Right ventricle myocardium inferior (tissue), 1 donor: ENCODE data around the gene FAHD1. TPM values are rescaled to one million over a fixed set of nuclear protein-coding genes. Genes with fewer than 3 reads are reported as not detected.

Experiments used
- ATAC-seq: fragments of 200-7000 bp; cut with Tn5 transposase; one replicate; pipeline ENCODE4 v1.9.1; 2020; ENCODE audit warnings: mild to moderate bottlenecking, moderate library complexity
- DNase-seq: peaks from one replicate; pipeline ENCODE4 v3.0.0; 2021; ENCODE audit errors: missing footprints
- intact Hi-C: fragments of 100-400 bp; cut with DNase I; formaldehyde crosslinking; loops from one replicate; pipeline ENCODE4 v1.11.0; 2022
- long read RNA-seq: library from polyadenylated mRNA; unstranded; transcript quantifications from one replicate; pipeline ENCODE4 v2.0.0, GENCODE V29; 2021
- total RNA-seq: library from RNA; stranded (reverse); fragmentation: NEBNext Ultra II Directional; extraction: Animal tissue kit (Norgen Biotek cat#: 25700); gene quantifications from one replicate; pipeline ENCODE4 v1.2.1, GENCODE V29; 2021
- donor health status: DM: no; HTN: yes; CAD: no; lungs with severe emphysema.

FAHD1 gene
- 28.3 TPM for total RNA-seq
- long read RNA-seq, transcript FAHD1-203 (1 exons, 1,974 nt) = major isoform, 32 of 35 reads
- long read RNA-seq, partial matches to known transcripts = 0 of 35 reads
- long read RNA-seq, other reads (novel, unspliced or antisense) = 1 of 35 reads

GRCh38 chr16:1826691-1827573 is at the start of gene FAHD1, which contains the start of gene HAGH:
Gene FAHD1, plus strand, starts transcription at chr16:1827206. Its CDS starts 33 bp downstream, at chr16:1827239.
Gene HAGH, minus strand, starts transcription at chr16:1826825. Its CDS starts 38 bp downstream, at chr16:1826787.
- intact Hi-C loops = loop anchor here (5.0 kb wide), 1 partner anchor 215 kb away; the partner anchor contains the start of genes CRAMP1 and IFT140
- DNase-seq (peak; percentile 96), ATAC-seq (peak; percentile 96)

GRCh38 chr16:1777375-1778199 is 49.4 kb upstream of the FAHD1 start:
- intact Hi-C loops = no loop called here
- peak; percentile 64 for DNase-seq
- ATAC-seq = no peak

DNA sequence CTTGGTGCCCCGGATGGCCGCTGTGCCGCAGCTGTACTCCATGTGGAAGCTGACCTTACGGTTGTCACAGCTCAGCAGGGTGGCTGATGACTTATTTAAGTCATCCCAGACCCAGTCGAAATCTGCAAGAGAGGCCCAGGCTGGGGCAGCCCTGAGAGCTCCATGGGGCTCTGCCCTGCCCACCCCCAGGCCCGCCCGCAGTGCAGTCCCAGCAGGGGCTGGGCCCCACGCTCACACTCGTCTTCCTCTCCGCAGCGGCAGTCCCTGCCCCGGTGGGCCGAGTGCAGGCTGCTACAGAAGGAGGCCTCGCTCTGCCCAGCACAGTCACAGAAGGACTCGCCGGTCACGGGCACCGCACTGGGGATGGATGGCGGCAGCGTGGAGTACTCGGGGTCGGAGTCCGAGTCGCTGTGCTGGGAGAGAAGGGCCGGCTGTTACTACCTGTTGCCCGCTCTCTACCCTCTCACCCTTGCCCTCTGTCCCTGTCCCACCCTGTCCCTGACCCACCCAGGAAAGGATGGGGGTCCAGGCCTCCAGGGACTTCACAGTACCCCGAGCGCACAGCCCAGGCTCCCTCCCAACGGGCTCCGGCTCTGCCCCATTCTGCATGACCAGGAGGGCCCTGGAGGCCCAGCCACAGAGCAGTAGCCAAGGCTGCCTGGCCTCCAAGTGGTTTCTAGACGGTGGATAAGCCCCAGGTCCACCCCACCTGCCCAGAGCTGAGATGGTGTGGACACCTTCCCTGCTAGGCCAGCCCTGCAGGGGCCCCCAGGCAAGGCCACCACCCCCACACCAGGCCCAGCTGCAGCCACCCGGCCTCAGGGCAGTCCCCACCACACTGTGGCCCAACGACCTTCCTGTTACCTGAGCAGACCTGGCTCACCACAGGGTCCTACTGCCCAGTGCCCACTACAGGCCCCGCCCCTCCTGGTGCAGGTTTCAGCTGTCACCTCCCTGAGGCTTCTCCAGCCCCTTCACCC is 48.5 kb upstream of the FAHD1 start:
- ATAC-seq (no peak), DNase-seq (peak; percentile 60)
- intact Hi-C loops = no loop called here

DNA sequence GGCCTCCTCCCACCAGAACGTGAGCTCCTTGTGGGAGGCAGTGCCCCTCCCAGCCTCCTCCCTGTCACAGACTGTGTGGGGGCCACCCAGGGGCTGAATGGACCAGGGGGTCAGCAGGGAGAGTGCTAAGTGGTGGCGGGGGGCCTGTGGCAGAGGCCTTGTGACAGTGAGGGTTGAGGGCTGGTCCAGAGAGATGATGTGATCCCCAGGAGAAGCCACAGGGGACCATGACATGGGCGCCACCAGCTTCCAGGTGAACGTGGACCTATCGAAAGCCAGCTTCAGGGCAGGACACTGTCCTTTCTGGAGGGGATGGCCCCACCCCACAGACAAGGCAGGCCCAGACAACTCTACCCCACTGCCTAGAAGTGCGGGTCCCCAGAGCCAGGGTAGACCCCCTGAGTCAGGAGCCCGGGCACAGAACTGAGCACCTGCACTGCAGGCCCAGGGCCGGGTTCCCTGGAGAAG is 47.7 kb upstream of the FAHD1 start:
- intact Hi-C loops = no loop called here
- DNase-seq = peak; percentile 45

DNA sequence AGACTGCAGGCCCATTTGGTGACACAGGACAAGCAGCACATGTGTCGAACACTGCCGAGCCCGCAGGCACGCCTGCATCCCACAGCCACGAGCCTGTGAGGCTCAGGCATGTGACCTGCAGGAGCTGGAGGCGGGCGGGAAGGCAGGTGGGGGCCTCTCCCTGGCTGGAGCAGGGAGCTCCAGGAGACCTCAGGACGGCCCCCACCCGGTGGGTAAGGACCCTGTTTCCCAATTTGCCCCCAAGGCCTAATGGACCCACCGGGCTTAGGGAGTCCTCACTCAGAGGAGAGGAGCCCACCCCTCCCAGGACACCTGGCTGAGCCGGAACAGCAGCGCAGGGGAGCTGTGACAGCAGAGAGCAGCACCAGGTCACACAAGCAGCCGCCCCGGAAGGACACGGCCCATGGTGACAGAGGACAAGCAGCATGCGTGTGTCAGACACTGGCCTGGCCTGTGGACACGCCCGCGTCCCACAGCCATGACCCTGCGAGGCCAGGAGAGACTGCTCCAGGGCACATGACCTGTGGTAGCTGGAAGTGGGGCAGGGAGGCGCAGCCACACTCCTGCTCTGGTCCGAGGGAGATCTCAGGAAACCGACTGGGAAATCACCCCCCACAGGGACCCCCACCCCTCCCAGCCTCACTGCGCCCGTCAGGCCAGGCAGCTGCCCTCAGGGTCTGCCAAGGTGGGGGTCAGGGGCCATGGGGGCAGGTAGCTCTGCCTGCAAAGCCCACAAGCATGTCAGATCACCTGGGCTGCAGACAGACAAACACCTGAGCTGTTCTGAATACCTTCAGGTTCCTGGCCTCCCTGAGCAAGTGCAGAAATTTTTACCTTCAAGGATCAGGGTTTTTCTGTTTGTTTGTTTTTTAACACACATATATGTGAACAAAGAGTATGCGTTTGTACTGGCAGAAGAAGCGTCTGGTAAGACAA is 47.0 kb upstream of the FAHD1 start:
- intact Hi-C loops = loop anchor here (5.0 kb wide), 1 partner anchor 73 kb away; the partner anchor contains the start of gene MAPK8IP3
- peak; percentile 69 for DNase-seq
- no peak for ATAC-seq

More for the DNA sequence above, 47.7 kb upstream of the FAHD1 start:
- ATAC-seq = no peak

GRCh38 chr16:1780677-1781072 is 46.3 kb upstream of the FAHD1 start:
- ATAC-seq = no peak
- DNase-seq = peak; percentile 32

DNA sequence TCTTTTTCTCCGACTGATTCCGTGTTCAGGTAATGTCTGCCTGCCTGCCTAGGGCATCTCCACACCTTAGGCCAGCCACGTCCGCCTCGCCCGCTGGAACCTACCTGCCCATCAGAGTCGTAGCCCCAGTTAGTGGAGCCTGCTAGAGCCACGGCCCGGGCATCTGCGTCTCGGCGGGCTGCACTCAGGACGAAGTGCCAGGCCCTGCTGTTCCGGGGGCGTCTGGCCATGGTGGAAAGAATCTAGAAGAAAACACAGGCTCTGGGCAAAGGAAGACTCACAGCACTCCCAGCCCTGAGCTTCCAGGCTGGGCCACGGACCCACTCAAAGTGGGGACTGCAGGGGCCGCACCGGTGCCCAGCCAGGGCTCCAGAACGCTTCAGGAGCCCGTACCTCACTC is 45.8 kb upstream of the FAHD1 start:
- no peak for ATAC-seq
- peak; percentile 54 for DNase-seq
- intact Hi-C loops = loop anchor here (5.0 kb wide), 1 partner anchor 74 kb away; the partner anchor contains the start of gene MAPK8IP3

More at GRCh38 chr16:1780677-1781072, 46.3 kb upstream of the FAHD1 start:
- intact Hi-C loops = loop anchor here (5.0 kb wide), 1 partner anchor 73 kb away; the partner anchor contains the start of gene MAPK8IP3

DNA sequence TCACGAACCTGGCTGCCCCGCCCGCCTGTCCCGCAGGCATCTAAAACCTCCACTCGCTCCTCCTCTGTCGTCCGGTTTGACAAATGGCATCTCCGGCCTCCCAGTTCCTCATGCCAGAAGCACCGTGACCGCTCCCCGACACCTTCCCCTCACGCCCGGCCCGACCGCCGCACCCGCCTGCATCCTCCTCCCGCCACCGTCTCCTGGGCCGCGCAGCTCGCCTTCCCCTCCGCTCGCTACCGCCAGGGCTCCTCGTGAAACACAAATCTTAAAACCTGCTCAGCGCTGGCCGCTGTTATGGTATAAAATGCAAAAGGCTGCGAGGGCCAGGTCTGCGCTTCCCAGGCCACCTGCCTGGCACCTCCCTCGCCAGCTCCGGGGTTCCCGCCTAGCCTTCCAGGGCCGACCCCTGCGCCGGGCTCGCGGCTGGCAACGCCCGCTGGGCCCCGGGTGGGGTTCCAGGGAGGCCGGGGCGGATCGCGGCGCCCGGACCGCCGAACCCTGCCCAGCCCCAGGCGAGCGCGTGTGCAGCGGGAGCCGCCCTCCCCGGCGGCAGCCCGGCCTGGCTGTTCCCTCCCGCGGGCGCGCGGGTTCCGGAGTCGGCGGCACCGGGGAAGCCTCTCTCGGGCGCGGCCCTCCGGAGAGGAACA is 45.1 kb upstream of the FAHD1 start:
- intact Hi-C loops = loop anchor here (5.0 kb wide), 1 partner anchor 75 kb away; the partner anchor contains the start of gene MAPK8IP3
- ATAC-seq (peak; percentile 0), DNase-seq (no peak)

DNA sequence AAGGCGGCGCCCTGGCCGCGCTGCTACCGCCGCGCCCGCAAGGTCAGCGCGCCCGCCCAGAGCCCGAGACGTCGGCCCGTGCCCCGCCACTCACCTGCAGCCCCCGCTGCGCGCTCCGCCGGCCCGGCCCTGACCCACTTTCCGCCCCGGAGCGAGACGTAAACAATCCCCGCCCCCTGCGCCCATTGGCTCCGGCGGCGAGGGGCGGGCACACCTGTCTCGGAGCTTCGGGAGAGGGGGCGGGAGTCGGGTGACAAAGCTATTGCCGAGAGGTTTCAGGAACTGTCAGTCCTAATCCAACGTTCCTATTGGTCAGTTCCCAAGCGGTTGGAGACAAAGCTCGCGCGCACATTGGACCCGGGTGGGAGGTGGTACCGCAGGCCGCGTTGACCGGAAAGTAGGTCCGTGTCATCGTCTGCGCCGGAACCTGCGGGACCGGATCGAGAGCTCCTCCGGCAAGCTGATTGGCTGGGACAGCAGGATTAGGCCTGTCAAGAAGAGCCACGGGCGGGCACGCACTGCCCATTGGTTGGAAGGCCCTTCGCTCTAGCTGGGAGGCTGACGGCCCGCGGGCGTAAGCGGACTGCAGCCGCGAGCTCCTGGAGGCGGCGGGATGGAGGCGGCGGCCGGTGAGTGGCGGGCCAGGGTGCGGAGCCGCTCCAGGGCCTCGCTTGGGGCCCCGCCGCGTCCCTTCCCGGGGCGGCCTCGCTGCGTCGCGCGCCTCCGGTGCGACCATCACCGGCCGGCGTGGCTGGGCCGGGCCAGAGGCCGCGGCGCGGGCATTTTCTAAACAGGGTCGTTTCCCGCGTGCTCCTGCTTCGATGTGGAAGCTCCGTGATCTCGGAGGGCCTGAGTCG is 44.4 kb upstream of the FAHD1 start, which contains the start of the genes NUBP2 and SPSB3:
Gene NUBP2 (plus strand): TSS at position 553 of the 857 bp plus-strand sequence. CDS start 61 bp downstream, at position 614.
Gene SPSB3 (minus strand): TSS at position 164 of the 857 bp plus-strand sequence. CDS start 1,088 bp downstream, outside the sequence.
- DNase-seq (peak; percentile 100), ATAC-seq (peak; percentile 96)
- intact Hi-C loops = loop anchor here (5.0 kb wide), 1 partner anchor 75 kb away; the partner anchor contains the start of gene MAPK8IP3

GRCh38 chr16:1784977-1785845 is 41.8 kb upstream of the FAHD1 start:
- intact Hi-C loops = loop anchor here (5.0 kb wide), 2 partner anchors 37 to 78 kb away; partner anchors contain the start of gene MAPK8IP3
- ATAC-seq (no peak), DNase-seq (no peak)

DNA sequence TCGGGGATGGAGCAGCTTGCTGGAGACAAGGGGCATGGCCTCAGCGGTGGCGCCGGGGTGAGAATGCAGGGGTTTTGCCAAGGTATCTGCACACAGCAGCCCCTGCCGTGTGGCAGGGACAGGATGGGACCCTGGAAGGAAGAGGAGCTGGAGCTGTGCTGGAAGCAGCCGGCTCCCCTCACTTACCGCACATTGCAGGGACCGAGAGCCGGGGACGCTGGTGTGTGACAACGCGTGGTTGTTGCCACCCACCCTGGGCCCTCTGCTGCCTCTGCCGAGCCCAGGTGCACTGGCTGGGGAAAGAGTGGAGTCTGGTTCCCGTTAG is 41.2 kb upstream of the FAHD1 start:
- intact Hi-C loops = loop anchor here (5.0 kb wide), 1 partner anchor 36 kb away; no protein-coding TSS in a partner anchor
- no peak for ATAC-seq
- DNase-seq = no peak

GRCh38 chr16:1786242-1787055 is 40.6 kb upstream of the FAHD1 start:
- peak; percentile 60 for DNase-seq
- ATAC-seq = no peak
- intact Hi-C loops = loop anchor here (5.0 kb wide), 1 partner anchor 36 kb away; no protein-coding TSS in a partner anchor

GRCh38 chr16:1787056-1787321 is 40.0 kb upstream of the FAHD1 start:
- ATAC-seq (no peak), DNase-seq (no peak)
- intact Hi-C loops = loop anchor here (5.0 kb wide), 1 partner anchor 35 kb away; no protein-coding TSS in a partner anchor
